Activated T-cell treated with anti-CD3 and anti-CD28 coated beads, Interleukin-2, amount 50 U/mL, for 72 hours (primary cell): ENCODE results near the gene PPP1R18. TPM values are rescaled to one million over a fixed set of nuclear protein-coding genes. Genes with fewer than 3 reads are reported as not detected.

ENCODE experiments used
- total RNA-seq, 2 donors: library from RNA; stranded (reverse); gene quantifications; one replicate each; pipeline ENCODE4 v1.2.3, GENCODE V29; 2022

PPP1R18 gene
- total RNA-seq, 2 donors from 2014 or later = 179 to 200 TPM

Other genes starting within 250 kb of the PPP1R18 start
- gene HLA-E, start 197.1 kb downstream of the PPP1R18 start, total RNA-seq = 100 to 1,000 TPM; 713 to 829 TPM
- gene GNL1, start 130.2 kb downstream of the PPP1R18 start, total RNA-seq = 100 to 1,000 TPM; 114 to 121 TPM
- gene PRR3, start 129.3 kb downstream of the PPP1R18 start, total RNA-seq = 10 to 100 TPM; 23.0 to 31.8 TPM
- gene ABCF1, start 115.2 kb downstream of the PPP1R18 start, total RNA-seq = 10 to 100 TPM; 64.6 to 68.1 TPM
- 100 to 1,000 TPM; 138 to 154 TPM for gene PPP1R10, start 69.4 kb downstream of the PPP1R18 start, total RNA-seq
- 100 to 1,000 TPM; 109 to 132 TPM for gene MRPS18B, start 68.8 kb downstream of the PPP1R18 start, total RNA-seq
- 10 to 100 TPM in 1 of 2 donors, 1 to 10 TPM in 1; 8.3 to 14.2 TPM for gene ATAT1, start 59.8 kb downstream of the PPP1R18 start, total RNA-seq
- 10 to 100 TPM; 25.8 to 36.0 TPM for gene C6orf136, start 39.5 kb downstream of the PPP1R18 start, total RNA-seq
- gene DHX16, start 13.6 kb downstream of the PPP1R18 start, total RNA-seq = 10 to 100 TPM; 39.2 to 43.0 TPM
- gene NRM, start 4.3 kb upstream of the PPP1R18 start, total RNA-seq = 10 to 100 TPM; 26.9 to 29.6 TPM
- gene MDC1, start 30.6 kb upstream of the PPP1R18 start, total RNA-seq = 100 to 1,000 TPM; 102 to 127 TPM
- 100 to 1,000 TPM; 668 to 724 TPM for gene TUBB, start 33.7 kb upstream of the PPP1R18 start, total RNA-seq
- gene FLOT1, start 56.0 kb upstream of the PPP1R18 start, total RNA-seq = 100 to 1,000 TPM; 293 to 319 TPM
- 100 to 1,000 TPM; 174 to 197 TPM for gene IER3, start 57.9 kb upstream of the PPP1R18 start, total RNA-seq
- gene DDR1, start 197.9 kb upstream of the PPP1R18 start, total RNA-seq = 10 to 100 TPM in 1 of 2 donors, 1 to 10 TPM in 1; 9.4 to 11.6 TPM
- gene GTF2H4, start 221.6 kb upstream of the PPP1R18 start, total RNA-seq = 10 to 100 TPM; 43.5 to 46.9 TPM
- 10 to 100 TPM; 47.3 to 54.9 TPM for gene VARS2, start 227.6 kb upstream of the PPP1R18 start, total RNA-seq
- gene SFTA2, start 245.5 kb upstream of the PPP1R18 start, total RNA-seq = under 1 TPM in 1 of 2 donors, not detected in 1; 0.31 TPM